HK-2 (cell line): ENCODE results near the gene ZNF385A.

Experiments
- DNase-seq: peaks from one replicate; pipeline ENCODE4 v3.0.0-alpha.2; 2018; ENCODE audit not compliant: unreplicated experiment

Gene ZNF385A

DNA sequence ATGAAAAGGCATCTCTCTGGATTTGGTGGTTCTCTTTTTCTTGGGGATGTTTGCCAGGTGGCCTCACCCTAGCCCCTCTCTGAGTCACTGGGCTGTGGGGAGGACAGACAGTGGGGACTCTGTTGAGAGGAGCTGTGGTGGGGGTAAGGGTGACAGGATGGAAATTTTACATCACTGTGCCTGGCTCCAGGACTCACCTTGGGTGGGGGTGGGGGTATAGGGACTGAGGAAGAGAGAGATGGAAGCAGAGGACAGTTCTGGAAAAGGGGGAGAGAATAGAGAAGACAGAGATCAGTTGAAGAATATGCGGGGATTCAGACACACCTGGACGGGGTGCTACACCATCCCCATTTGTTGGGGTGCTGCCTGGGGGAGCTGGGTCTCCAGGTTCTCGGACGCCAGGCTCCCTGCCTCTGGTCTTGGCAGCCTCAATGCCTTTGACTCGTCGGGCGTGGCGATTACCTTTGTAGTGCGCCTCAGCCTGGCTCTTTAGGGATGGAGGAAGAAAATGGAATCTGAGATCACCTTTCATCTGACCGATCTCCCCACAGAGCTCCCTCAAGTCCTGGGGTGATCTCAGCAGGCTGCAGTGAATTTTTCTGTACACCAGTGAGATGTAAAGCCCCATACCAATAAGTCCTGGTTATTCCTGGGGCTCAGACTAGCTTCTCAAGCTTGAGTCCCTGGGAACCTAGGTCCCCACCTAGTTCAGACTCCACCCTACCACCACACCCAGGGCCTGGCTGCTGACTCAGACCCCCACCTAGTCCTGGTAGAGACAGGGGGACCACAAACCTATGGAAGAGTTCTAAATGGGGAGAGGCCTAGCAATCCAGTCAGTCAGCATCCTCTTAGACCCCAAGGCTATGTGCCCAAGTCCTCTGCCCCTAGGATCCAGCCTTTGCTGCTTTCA, 10.6 kb downstream of the ZNF385A start:
- no peak for DNase-seq

DNA sequence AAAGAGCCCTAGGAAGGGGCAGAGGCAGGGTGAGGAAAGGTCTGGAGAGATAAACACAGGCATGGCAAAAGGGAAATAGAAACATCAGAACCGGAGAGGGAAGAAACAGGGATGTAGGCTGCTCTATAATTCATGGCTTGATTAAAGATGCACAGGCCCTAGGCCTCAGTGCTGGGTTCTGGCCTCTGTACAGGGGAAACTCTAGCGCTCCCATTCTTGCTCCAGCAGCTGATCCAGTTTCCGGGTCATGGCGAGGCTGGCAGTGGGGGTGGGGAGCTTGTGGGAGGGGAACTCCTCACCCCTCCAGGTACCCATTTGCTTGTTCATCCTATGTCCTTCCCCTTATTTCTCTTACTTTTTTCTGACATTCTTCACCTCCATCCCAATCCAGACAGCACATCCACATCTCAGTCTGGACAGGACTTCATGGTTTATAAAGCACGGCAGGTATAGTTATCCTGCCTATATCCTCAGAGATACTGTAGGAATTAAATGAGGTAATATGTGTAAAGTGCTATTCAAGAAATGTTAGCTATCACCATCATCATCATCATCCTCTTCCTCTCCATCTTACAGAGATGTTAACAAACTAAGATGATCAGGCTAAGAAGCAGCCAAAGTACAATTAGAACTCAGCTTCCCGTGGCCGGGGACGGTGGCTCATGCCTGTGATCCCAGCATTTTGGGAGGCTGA, 12.3 kb downstream of the ZNF385A start:
- no peak for DNase-seq

DNA sequence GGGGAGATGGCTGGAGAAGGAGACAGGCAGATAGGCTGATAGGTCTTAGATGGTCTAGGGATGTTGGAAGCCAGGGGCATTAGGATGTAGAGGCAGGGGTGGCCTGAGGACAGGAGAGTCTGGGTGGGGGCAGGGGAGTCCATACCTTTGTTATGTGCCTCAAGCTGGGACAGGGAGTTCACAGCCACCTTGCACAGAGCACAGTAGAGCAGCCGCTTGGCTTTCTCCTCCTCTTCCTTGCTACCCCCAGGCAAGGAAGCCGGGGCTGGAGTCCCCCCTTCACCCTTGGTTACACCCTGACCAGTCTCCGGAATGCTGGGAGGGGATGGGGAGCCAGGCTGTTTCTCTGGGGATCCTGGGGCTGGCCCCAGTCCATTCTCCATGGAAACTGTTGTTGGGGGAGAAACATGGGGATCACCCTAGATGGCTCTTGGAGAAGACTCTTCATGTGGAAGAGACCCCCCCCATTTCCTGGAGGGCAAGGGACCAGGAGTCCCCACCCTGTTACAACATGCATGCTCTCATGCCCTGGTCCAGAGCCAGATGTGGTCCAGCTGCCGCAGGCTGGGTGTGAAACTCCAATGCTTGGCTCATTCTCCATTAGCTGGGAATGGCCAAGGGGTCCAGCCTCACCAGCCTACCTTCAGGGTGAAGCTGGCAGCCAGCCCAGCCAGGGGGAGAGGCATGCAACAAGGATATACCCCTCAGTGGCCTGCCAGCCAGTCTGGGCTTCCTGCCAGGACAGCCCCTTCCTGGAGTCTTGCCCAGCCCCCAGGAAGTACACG, 13.0 kb downstream of the ZNF385A start:
- DNase-seq = no peak

DNA sequence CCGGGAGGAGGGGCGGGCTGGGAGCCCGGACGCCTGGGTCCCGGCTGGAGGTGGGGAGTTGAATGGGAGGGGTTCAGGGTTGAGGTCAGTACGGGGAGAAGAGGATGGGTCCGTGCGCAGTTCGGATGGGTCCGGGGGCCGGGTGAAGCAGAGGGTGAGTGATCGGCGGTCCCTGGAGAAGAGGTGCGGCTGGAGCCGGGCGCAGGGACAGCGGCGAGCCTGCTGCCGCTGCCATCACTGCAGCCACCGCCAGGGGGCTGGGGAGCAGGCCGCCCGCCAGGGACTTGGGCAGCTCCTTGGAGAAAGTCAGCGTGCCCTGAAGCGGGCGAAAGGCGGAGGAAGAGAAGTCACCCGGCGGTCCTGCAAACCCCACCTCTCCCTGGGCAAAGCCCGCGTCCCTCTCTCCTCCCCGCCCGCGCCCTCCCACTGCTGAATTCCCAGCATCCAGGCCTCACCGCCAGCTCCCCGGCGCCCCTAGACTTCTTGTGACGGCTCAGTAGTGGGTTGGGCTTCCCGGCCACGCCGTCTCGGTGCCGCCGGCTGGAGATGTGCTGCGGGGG, 14.3 kb downstream of the ZNF385A start:
- DNase-seq = peak; percentile 59

DNA sequence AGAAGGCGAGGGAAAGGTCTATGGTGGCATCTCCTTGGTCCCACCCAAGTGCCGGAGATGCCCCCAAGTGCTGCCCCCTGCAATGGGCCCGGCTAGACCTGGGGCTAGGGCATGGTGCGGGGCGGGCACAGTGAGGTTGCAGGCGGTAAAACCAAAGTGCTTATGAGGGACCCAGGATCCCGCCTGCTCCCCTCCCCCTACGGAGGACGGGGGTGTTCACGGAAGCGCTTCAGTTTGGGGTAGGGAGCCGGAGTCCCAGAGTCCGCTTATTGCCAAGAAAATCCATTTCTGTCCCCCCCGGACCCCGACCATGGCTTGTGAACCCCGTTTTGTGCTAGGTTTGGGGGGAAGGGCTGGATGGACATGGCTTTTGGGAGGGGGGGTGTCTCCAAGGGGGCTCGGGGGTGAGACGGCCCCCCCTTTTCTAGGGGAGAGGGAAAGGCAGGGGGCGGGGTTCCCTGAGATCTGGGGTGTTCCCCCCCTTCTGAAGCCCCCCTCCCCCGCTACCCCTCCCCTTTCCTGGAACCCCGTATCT, 14.9 kb downstream of the ZNF385A start:
- DNase-seq = no peak

DNA sequence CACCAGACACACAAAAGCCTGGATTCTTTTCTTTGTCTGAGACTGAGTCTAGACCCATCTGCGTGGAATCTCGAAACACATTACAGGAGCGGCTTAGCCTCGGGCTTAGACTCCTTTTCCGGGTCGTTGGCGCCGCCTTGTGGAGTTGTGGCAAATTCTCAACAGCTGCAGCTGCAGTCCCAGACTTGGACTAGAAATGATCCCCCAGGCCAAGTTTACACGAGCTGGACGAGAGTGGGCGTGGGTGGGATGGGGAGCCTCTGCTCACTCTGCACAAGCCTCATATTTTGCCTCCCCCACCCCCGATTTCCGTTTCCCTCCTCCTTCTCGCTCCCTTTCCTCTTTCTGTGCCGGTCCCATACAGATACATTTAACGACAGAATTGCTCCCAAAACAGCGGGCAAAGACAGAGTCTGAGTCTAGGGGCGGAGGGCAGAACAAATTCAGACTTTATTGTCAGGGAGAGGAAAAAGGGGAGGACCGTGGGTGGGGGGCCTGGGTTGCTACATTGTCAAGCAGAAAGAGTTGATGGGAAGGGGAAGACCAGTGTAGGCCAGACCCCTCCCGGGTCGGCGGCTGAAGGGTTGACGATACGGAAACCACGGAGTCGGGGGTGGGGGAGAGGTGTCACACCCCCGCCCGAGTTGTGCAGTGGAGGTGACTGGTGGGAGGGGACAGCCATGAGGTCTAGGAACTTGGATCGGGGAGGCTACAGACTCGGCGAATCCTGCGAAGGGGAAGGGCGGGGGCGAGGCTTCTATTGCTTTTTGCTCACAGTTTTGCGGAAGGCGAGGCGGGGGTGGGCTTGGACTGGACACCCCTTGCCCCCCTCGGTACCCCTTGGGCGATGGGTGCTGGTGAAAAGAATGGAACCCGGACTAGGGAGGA, 15.6 kb downstream of the ZNF385A start:
- DNase-seq = peak; percentile 86

DNA sequence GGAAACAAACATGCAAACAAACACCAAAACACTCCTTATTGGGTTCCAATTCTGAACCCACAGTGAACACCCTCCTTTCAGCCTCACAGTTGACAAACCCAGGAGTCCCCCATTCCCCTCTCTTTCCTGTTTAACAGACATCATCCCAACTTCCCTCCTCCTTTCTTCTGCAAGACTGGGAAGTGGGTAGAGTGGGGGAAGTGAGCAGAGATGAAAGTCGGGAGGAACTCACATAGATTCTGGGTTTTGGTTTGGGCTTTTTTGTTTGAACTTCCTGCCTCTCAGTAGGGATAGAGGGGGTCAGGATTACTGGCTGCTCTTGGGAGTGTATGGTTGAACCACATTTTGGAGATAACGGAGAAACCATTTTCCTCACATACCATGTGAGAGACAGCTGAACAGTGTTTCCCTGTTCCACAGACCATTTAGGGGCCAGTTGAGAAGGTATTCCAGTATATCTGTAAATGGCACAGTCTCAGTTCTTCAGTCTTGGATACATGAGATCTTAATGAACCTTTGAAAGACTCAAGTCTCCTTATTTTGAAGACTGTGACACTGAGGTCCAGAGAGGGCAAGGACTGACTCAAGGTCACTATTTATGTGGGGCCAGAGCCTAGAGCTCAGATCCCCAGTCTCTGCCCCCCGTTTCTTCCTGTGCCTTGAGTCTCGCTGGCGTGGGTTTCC, 16.4 kb downstream of the ZNF385A start:
- DNase-seq = no peak

DNA sequence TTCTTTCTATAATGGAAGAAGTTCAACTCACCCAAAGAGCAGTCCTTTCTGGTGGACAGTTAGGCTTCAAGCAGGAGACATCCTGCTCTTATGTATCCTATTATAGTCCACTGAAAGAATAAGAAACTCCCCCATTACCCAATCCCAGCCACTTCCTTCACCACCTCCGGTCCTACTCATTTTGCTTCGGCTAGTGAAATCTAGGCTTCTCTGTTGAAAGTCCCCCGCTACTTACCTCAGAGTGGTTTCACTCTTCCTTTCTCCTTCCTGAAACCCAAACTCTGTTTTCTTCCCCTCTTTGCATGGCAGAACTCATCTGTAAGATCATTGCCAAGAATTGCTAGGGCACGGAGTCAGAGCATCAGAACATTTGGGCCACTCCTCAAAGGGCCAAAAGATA, 20.1 kb downstream of the ZNF385A start, which contains the start of gene GPR84:
GPR84 (minus strand) TSS at position 74 of the 400 bp plus-strand sequence. CDS start 635 bp downstream, outside the sequence.
- no peak for DNase-seq

DNA sequence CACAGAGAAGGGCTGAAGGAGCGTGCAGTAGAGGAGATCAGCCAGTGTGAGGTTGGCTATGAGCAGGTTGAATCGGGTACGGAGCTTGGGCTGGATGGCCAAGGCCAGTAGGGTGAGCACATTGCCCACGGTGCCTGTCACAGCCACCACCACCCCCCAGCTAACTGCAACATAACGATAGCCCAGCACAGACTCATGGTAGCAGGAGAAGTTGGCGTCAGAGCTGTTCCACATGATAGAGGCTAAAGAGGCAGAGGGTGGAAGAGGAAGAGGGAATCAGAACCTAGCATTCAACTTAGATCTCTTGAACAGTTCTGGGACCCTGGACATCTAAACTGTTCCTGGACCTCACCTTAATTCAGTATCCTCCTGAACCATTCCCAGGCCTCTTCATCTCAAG, 20.9 kb downstream of the ZNF385A start:
- no peak for DNase-seq

DNA sequence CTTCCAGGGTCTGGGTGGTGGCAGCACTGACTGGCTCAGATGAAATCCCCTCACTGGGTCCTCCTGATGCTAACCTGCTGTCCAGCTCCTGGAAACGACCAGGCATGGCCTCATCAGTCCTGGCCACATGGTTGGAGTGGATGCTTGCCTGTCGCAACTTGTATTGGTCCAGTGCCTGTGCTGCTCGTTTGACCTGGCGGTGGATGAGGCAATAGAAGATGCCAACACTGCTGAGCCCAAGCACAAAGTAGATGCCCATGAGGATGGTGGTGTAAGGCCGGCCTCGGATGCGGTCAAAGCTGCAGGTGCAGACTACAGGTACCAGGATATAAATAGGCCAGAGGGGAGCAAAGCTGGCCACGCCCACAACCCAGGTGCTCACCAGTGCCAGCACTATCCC, 21.5 kb downstream of the ZNF385A start:
- DNase-seq = no peak

DNA sequence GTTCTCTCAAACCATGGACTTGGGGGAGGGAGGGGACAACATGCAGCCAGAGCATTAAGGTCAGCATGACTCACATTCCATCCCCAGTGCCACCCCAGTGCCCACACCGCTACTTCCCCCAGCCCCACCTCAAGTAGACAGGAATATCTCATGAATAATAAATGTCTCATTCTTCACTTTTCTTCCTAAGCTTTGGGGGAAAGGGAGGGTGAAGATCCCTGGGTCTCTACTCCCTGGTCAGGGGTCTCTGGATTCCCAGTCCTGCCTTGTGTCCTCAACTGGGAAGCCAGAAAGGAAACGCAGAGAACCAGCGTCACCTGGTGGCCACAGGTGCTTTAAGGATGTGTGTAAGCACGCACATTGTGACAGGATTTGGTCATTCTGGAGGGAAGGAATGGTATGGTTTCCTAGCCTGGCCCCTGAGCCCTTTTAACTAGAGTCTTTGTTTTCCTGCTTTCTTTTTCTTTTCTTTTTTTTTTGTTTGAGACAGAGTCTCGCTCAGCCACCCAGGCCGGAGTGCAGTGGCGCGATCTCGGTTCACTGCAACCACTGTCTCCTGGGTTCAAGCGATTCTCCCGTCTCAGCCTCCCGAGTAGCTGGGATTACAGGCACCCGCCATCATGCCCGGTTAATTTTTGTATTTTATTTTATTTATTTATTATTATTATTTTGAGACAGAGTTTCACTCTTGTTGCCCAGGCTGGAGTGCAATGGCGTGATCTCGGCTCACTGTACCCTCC, 23.6 kb downstream of the ZNF385A start:
- peak; percentile 69 for DNase-seq

DNA sequence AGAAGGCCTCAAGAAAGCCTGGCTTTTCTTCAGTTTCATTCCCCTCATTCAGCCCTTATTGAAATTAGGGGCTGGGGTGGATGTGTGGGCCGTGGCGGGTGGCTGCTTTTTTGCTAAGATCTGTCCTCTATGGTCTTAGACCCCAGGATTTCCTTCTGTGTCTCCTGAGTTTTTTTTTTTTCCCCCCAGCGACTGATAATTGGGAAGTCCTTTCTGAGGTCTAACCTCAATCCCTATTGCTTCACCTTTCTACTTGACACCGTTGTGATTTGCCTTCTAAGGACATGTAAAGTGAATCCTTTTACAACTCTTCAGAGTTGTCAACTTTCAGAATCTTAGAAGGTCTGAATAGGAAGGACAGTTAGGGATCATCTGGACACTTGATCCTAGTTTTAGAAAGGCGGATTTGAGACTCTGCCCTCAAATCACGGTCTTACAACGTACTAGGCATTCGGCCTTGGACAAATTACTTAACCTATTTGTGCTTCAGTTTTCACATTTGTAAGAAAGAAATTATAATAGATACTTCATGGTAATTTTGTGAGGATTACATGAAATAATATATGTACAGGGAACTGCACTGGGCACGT, 24.7 kb downstream of the ZNF385A start:
- no peak for DNase-seq

DNA sequence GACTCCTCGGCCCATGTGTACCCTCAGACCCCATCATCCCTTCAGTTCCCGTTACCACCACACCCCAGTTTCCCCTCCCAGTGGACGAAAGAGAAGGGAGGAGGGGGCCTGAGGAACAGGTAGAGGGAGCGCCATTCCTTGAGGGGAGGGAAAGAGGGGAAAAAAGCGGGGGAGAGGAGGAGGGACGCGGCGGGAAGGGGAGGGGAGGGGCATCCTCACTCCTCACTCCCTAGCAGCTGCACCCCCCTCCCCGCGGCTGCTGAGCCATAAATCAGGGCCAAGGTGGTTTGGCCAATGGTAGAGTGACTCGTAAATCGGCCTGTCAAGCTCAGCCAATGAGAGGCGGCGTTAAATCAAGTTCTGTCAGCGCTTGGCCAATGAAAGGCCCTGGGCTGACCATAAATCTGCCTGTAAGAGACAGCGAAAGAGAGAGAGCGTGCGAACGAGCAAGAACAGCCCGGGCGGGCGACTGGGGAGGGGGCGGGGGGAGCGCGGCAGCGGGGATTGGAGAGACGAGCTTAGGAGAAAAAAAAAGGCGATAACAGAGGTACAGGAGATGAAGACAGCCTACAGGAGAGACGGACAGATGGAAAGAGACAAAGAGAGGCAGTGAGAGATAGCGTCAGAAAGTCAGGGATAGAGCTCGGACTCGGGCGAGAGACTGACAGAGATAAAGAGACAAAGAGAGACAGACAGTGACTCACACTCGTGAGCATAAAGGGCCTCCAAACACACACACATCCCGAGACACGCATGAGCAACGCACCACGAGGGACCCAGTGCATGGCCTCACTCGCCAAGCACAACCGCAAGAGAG, 25.4 kb downstream of the ZNF385A start:
- DNase-seq = peak; percentile 97

DNA sequence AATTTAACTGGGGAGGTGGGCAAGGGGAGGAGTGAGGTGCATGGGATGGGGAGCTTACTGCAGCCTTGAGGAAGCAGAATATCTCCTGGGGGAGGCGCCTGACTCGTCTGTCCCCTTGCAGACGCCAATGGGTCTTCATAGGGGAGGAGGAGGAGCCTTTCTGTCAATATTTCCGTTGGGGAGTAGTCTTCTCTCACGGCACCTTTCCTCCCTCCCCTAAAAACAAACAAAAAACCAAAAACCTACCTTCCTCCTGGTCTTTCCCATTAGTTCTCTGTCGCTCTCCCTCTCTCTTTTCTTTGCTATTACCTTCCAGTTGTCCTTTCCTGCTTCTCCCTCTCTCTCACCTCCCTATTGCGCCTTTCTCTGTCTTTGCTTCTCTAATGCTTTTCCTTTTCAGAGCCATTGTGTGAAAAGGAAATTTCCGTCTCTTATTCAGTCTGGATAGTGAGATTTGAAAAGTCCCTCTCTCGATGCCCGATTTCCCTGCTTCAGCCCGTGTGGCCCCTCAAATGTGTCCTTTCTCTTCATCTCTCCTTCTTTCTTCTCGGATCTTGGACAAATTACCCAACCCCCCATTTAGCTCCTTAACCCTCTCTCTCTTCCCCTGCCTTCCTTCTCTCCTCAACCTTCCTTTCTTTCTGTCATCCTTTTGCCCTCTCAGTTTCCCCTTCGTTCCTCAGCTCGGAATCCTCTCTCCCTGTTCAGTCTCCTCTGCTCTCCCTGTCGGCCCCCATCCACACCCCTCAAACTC, 26.2 kb downstream of the ZNF385A start:
- no peak for DNase-seq

DNA sequence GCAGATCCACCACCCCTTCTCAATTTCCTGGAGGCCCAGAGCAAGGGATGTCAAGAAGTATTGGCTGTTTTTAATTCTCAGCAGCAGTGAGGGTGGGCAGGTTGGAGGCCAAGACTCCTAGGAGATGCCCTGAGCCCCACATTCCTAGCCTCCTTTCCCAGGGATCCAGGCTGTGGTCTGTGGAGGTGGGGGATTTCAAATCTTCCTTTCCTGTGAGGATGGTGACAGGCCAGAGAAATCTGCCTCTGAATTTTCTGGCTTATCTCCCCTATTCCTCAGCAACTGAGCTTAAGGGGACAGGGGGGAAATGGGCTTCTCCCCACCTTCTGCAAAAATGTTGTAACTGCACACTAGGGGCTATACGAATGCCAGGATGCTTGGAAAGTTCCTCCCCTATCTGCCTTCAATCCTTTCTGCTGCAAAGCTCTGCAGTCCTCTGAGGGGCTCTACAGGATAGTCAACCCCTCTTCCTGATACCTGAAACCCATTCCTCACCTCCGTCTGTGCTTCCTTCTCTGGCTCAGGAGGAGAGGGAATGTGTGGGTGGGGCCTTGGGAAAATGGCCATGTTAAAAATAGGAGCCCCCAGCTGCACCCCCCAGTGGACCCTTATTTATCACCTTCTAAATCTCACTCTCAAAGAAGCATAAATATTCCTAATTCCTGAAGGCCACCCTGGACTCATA, 26.9 kb downstream of the ZNF385A start:
- no peak for DNase-seq

DNA sequence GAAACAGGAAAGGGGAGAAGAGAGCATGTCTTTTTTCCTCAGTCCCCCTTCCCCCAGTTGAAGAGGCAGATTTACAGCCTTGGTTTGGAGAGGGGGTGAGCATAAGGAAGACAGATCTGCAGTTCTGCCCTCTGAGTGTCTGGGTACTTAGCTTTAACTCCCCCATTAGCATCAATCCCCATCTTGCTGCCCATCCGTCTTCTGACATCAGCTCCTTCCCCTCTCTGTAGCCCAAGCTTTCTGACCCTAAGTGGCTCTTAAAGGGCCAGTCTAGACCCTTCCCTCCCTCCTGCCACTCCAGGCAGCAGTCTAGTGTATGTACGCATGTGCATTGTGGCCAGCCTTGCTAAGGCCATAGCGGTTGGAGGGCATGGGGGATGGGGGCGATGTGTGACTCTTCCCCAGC, 27.6 kb downstream of the ZNF385A start:
- no peak for DNase-seq

DNA sequence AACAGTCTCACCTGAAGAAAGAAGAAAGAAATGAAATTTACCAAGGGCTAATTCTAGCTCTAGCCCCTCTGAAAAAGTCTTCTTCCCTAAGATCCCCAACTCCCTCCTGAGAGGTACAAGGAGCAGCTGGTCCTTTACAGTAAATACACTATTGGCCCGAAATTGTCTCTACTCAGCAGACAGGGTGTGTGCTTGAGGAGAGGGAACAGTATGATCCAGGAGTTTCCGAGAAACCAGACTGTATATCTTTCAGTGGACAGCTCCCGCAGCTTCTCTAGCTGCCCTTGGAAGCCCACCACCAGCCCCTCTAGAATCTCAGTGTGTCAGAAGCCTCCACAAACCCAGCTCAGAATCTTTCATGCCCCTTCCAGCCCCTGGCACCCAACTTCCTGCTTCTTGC, 28.3 kb downstream of the ZNF385A start:
- no peak for DNase-seq
